GM19452 (cell line): ENCODE data around the gene SEBOX.

Experiments used
- ATAC-seq: cut with Tn5 transposase; IDR thresholded peaks from one replicate; pipeline ENCODE4 v1.9.1; 2021; ENCODE audit not compliant: unreplicated experiment

SEBOX gene, protein sequence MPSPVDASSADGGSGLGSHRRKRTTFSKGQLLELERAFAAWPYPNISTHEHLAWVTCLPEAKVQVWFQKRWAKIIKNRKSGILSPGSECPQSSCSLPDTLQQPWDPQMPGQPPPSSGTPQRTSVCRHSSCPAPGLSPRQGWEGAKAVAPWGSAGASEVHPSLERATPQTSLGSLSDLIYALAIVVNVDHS

DNA sequence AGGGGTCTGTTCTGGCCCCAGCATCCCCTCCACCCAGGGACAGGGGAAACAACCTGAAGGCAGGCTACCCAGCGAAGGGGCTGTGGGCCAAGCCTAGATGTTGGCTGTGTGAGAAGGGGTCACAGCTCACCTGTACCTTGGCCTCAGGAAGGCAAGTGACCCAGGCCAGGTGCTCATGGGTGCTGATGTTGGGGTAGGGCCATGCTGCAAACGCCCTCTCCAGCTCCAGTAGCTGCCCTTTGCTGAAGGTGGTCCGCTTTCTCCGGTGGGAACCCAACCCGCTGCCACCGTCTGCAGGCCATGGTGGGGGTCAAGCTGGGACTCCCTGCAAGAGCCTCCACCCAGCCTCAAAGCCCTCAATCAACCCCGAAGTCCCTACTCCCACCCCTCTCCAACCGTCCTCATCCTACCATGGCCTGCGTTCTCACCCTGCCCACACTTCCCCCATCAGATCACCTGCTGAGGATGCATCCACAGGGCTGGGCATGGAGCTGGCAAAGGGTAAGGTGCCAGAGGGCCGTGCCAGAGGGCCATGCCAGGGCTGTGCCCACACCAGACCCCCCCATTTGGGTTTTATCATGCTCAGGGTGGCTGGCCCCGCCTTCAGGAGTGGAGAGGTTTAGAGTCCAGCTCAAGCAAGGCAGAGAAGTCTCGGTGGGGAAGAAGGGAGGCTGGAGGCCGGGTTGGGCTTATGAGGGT, at the start of gene SEBOX:
Gene SEBOX (minus strand): TSS at position 535 of the 699 bp plus-strand sequence. CDS start 48 bp downstream, at position 487.
- ATAC-seq, result no peak

DNA sequence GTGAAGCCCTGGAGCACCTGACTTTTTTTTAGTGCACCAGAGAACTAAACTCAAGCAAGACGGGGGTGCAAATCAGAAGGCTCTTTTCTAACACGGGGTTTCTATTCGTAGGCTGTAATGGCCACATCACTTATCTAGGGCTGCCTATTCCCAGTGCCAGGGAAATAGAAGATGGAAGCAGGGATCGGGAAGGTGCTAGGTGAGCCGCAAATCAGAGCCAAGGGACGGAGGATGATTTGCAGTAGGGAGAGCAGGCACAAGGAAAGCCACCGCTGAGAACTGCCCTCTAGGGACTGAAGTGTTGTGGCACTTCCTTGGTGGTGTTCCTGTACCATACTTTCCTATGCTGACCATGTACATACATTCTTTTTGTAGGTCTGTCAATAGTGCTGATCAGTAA, 48.8 kb upstream of the SEBOX start:
- no peak for ATAC-seq

DNA sequence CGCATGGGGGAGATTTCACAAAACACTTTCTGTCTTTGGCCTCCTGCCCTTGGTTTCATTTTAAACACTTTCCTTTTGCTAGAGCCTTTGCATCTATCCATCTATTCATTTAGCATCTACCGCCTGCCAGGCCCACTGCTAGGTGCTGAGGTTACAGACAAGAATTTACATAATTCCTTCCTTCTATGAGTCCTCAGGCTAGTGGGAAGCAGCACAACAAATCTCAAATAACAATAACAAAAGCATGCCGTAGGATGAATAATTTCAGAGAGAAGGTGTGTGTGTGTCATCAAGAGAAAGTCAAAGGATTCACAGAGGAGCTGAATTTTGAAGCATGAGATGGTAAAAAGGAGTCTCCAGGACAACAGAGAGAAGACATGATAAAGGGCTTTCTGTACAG, 47.1 kb upstream of the SEBOX start:
- no peak for ATAC-seq

DNA sequence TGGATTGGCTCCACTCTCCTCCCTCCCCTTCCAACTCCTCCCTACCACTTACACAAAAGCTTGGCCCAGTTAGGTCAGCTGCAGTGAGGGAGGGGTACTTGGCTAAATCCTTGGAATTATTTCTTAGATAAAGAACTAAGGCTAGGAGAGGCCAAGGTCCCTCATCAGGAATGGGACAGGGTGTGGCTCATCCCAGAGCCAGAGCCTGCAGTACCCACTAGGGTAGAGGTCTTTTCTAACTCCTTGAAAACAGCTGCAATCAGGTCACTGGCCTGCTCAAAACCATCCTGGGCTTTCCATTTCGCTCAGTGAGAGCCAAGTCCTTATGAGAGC, 42.9 kb upstream of the SEBOX start:
- no peak for ATAC-seq

DNA sequence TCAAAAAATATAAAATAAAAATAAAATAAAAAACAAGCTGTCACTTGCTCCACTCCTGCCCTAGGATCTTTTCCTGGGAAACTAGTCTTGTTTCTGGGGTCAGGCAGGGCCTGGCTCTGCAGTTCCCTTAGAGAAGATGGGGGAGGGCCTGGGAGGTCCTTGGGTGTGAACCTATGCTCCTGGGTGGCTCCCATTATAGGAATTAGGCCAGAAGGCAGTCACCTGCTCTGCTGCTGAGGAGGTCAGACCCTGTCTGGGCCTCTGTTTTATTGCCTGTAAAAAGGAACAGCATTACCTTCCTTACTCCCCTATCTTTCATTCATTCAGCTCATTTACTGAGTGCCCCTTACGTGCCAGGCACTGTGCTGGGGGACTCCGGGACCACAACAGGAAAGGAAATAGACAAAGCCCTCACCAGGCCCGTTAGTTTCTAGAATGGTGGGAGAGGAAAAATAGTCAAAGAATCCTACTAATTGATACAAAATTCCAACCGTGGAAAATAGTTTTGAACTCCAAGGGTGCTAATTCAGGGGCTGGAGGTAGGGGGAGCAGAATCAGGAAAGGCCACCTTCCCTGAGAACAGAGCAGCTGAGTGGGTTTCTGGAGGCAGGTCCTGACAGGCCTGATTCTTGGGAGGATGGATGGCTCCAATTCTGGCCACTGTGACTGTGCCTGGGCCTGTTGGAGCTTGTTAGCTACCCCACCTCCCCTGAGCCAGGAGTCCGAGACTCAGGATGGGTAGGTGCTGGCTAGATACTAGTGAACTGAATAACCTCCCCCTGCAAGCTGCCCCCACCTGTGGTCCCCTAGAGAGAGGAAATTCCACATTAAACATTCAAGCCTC, 42.4 kb upstream of the SEBOX start:
- ATAC-seq, result no peak

DNA sequence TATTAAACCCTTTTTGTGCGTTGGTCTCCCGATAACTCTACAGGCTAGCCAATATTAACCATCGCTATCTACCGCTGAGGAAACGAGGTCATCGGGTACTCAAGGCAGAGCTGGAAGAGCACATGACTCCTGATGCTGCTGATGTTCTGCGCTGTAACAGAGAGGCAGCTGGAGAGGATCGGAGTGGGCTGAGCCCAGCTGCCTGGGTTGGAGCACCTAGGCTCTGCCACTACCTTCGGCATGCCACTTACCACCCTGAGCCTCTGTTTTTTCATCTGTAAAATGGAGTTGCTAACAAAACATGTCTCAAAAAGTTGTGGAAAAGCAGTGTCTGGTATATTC, 41.4 kb upstream of the SEBOX start:
- ATAC-seq, result no peak

DNA sequence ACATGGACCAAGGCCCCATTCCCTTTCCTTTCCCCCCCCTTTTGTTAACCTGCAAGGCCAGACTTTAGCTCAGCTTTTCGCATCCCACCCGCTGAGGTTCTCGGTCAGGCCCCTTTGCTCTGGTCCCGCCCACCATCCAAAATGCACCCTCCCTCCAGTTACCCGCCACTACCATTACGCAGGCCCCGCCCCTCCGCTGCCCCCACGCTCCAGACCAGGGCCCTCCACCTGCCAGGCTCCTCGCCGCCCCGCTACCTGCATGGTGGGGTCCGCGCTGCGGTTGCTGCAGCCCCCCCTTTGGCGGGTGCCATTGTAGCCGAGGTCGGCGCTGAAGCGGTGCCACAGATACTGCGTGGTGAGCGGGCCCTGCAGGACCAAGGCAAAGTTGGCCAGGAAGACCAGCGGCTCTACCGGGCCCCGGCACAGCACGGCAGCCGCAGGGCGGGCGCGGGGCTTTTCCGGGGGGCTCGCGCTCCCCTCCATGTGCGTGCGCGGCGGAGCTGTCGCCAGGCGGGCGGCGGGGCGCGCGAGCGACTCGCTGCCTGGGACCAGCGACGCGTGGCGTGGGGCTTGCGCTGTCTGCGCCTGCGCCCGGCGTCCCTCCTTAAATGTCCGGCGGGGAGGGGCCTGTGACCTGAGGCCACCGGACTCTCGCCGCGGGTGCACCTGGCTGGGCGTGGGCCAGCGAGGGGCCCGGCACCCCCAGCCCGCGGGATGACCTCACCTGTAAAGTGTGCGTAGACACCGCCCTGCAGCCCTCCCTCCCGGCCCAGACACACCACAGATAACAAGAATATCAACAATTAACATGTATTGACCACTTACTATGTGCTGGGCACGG, 40.9 kb upstream of the SEBOX start, which contains the start of gene SLC46A1:
Gene SLC46A1 (minus strand): TSS at position 581 of the 841 bp plus-strand sequence. CDS start 98 bp downstream, at position 483.
- ATAC-seq, result peak; percentile 70

DNA sequence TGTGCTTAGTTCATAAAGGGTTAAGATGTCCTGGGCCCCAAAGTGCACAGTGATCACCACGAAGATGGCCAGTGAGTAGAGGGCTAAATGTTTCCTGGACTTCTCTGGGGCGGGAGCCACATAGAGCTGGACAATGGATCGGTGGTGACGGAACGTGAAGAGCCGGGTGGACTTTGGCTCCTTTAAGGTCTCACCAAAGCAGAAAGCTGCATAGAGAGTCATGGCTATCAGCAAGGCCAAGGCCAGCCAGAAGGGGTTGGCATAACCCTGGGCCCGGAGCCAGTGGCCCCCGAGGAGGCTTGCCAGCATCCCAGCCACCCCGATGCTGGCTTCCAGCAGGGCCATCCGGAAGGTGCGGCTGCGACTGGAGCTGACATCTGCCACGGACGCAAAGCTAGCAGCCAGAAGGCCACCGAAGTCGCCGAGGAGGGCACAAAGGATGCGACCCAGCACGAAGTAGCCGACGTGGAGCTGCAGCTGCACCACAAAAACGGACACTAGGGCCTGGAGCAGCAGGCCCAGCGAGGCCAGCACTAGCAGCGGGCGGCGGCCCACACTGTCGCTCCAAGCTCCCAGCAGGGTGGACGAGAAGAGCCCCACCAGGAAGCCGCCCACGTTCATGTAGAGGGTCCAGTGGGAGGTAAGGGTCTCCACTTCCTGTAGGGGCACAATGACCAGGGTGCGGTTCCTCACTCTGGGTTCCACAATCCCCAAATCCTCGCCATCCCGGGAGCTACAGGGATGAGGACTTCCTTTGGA, 40.0 kb upstream of the SEBOX start:
- no peak for ATAC-seq

DNA sequence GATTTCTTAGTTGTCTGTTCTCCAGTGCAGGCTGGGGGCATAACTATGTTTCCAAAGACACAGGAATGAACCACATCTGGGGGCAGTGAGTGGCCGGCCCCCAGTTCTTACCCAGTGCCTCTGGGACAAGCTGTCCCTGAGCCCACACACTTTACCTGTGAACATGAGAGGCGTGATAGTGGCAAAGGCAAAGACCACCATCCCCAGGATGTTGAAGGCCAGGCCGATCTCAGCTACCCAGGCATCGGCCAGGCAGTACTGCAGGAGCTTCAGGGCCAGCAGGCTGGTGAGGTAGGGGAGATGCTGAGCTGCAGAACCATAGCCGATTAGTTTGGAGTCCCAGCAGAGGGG, 39.4 kb upstream of the SEBOX start:
- no peak for ATAC-seq

DNA sequence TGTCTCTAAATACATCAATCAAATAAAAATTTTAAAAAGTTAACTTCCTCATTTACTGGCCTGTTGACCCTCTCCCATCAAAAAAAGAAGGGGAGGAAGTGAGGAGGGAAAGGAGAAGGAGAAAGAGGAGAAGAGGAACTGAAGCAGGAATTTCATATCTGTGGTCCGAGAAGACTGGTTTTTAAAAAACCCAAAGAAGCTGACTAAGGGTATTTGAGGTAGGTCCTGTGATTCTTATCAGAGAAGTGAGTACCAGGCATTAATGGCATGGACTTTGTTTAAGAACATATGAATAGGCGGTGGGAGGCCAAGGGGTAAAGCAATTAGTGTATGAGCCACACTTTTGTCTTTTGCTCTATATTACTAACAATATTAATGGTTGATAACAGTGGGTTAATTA, 39.0 kb upstream of the SEBOX start:
- ATAC-seq, result no peak

DNA sequence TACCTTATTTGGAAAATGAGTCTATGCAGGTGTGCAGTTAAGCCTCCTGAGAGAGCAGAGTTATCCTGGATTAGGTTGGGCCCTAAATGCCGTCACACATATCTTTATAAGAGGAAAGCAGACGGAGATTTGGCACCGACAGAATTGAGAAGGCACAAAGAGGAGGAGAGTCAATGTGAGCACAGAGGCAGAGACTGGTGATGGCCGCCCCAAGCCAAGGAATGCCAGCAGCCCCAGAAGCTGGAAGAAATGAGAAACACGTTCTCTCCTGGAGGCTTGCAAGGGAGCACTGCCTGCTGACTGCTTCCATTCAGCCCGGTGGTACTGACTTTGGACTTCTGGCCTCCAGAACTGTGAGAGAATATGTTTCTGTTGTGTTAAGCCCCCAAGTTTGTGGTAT, 37.8 kb upstream of the SEBOX start:
- no peak for ATAC-seq

DNA sequence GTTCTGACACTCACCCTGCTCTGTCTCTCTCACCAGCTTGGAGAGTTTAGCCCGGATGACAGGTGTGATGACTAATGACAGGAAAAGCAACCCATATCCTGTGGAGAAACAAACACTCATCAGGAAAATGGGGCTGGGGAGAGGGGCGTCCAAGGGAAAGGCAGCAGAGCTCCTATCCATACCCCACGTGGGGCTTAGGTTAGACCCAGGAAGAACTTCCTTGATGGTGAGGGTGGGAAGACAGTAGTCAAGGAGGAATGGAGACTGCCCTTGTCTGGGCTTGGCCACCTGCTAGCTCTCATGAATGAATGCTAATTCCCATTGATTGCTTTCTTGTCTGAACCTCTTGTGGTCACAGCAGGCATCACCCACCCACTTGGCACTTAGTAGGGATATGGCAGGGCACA, 37.2 kb upstream of the SEBOX start:
- ATAC-seq, result no peak

DNA sequence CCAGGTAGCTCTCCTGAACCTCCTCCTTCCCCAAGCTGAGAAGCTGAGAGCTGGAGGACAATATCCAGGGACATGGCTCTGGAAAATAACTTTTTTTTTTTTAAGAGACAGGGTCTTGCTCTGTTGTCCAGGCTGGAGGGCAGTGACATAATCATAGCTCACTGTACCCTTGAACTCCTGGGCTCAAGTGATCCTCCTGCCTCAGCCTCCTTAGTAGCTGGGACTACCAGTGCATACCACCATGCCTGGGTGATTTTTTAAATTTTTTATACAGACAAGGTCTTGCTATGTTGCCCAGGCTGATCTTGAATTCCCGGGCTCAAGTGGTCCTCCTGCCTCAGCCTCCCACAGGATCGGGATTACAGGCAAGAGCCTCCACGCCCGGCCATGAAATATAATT, 34.8 kb upstream of the SEBOX start:
- ATAC-seq, result no peak

DNA sequence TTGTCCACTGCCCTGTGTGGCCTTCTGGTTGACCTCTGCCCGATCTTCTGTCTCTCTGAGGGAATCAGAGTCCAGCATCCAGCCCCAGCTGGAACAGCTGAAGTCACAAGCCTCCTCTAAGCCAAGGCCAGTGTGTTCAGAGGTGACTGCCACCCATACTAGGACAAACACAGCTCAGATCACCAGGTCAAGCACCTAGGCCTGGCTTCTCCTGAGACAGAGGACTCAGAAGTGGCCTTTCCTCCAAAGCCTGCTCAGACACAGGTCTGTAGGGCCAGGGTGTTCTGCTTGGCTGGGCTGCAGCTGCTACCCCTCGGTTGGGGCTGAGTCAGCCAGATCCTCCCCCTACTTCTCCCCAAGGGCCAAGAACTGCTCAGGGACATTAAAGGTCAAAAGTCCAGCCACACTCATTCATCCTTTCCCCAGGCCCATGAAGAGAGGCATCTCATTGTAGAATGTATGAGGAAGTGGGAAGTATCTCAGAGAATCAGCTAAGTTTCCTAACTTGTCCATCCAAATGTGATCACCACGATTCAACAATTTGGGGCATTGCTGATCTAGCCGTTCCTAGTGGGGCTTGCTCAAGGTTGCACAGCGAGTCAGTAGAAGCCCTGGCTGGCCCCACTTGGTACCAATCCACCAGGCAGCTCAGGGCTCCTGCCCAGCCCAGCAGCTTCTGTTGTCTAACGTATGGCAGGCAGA, 33.4 kb upstream of the SEBOX start:
- ATAC-seq, result no peak

DNA sequence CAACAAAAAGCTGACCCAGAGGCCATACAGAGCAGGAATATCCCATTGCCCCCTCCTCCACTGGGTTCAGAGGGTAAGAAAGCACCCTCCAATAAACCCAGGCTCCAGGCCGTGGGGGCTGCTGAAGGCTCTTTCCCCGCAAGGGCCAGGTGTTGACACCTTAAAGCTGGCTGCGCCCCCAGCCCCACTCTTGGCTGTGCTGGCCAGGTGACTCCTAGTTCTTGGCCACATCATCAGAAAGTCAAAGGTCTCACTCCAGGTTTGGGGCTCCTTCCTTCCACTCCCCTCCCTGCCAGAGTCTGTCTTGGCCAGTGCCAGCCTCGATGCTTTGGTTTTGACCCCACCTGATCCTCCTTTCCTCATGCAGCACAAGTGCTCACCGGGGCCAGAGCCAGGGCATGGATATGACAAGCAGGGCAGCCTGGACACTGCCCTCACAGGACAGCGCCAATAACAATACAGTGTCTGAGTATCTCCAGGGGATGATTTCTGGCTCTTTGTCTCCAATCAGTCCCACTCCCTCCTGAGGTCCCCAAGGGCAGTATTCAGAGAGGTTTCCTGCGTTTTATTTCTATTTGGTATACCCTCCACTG, 32.8 kb upstream of the SEBOX start:
- ATAC-seq, result no peak

DNA sequence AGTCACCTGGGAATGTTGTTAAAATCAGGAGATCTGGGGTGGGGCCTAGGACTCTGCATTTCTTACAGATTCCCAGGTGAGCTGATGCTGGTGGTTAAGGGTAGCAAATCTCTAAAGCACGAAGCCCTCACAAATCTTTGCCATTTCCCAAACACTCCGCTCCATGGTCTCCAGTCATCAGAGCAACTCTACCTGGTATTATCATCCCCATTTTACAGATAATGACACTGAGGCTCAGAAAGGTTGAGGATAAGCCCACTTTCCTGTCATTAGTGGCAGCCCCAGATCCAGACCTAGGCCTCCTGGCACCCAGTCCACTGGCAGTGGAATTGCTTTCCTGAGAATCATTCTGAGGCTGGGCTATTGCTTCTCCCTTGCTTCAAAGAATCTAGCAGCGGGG, 32.3 kb upstream of the SEBOX start:
- no peak for ATAC-seq

DNA sequence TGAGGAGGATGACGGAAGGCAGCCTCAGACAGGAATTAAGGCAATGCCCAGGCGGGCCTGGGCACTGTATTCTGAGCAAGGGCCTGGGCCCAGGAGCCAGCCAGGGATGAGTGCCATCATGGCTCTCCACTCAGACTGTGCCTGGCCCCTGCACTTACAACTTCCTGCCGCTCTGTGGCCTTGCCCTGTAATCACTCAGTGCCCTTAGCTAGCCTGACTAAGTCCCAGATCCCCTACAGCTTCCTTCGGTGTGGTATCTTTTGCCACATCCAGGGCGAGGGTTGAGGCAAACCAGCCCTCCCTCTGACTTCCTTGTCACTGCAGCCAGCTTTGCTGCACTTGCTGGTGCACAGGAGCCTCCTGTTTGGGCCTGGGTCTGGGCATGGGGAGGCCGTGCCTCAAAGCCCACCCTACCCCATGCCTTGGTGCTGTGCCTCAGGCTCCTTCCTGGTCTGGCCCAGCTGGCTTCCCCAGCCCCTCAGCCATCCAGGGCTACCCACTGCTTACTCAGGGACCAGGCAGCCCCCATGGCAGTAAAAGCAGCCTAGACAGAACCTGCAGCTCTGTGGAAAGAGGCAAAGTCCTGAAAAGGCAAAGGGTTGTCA, 31.7 kb upstream of the SEBOX start:
- ATAC-seq, result no peak

DNA sequence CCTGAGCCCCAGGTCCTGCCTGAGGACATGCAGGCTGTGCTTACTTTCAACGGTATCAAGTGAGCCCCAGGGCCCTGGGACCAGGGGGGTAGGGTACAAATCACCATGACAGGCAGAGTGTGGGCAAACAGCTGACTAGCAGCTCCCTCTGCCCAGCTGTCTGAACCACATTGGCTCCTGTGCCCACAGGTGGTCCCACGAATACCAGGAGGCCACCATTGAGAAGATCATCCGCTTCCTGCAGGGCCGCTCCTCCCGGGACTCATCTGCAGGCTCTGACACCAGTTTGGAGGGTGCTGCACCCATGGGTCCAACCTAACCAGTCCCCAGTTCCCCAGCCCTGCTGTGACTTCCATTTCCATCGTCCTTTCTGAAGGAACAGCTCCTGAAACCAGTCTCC, 31.0 kb upstream of the SEBOX start:
- no peak for ATAC-seq

DNA sequence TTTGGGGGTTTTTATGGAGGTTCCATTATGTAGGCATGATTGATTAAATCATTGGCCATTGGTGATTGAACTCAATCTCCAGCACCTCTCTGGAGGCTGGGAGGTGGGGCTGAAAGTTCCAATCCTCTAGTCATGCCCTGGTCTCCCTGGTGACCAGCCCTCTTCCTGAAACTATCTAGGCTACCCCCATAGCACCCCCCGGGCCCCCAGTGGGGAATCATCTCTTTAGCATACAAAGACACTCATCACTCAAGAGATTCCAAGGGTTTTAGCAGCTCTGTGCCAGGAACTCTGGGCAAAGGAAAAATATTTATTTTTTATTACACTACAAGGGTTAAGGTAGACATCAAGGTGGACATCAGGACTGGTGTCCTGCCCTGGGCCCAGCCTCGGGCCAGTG, 30.4 kb upstream of the SEBOX start:
- no peak for ATAC-seq
